Measurements from ENCODE around the gene ADAMTS4.
A peak's percentile ranks its signal among the peaks of the same experiment; 100 is the strongest.

Gene ADAMTS4

DNA sequence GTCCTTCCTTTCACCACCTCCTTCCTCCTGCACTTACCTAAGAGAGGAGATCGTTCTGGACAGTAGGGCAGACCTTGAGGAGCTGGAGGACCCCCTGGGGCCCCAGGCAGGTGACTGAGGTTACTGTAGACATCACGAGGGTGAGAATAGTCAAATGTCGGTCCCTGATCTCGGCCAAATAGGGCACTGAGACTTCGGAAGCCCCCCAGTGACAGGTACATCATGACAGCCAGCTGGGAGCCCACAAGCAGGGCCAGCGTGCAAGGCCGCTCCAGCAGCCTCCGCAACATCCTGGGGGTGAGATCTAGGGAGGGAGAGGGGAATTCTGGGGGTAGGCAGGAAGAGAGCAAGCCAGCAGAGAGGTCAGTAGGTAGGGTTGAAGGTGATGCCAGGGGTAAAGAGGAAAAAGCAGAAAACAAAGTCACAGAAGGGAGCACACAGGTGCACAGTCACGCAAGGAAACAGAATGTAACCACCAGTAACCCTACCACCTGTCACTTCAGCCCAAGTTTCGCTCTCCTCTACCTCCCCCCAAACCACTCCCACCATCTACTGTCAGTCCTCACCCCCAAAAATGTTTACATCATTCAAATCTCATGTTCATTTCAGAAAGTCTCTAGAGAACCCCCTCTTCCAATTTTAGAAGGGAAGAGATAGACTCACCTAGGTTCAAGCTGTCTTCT is 22.9 kb downstream of the ADAMTS4 start:
- Mint-ChIP-seq H3K9me3 (no peaks in the 10 kb centered on the region), H3K27me3 (ENCODE audit: low read depth, poor library complexity) (peaks cover 2% of the 10 kb centered on the region), H3K27ac (no peak overlapping the region), H3K36me3 (ENCODE audit: low read depth) (peaks cover 35% of the 10 kb centered on the region), H3K4me1 (peaks cover 31% of the 10 kb centered on the region), H3K4me3 (peak overlapping the region; percentile 100)
- DNase-seq: no peak
- TF ChIP-seq, protein P1, sequence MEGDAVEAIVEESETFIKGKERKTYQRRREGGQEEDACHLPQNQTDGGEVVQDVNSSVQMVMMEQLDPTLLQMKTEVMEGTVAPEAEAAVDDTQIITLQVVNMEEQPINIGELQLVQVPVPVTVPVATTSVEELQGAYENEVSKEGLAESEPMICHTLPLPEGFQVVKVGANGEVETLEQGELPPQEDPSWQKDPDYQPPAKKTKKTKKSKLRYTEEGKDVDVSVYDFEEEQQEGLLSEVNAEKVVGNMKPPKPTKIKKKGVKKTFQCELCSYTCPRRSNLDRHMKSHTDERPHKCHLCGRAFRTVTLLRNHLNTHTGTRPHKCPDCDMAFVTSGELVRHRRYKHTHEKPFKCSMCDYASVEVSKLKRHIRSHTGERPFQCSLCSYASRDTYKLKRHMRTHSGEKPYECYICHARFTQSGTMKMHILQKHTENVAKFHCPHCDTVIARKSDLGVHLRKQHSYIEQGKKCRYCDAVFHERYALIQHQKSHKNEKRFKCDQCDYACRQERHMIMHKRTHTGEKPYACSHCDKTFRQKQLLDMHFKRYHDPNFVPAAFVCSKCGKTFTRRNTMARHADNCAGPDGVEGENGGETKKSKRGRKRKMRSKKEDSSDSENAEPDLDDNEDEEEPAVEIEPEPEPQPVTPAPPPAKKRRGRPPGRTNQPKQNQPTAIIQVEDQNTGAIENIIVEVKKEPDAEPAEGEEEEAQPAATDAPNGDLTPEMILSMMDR (IDR thresholded peaks at IDR 0.05): no peak

DNA sequence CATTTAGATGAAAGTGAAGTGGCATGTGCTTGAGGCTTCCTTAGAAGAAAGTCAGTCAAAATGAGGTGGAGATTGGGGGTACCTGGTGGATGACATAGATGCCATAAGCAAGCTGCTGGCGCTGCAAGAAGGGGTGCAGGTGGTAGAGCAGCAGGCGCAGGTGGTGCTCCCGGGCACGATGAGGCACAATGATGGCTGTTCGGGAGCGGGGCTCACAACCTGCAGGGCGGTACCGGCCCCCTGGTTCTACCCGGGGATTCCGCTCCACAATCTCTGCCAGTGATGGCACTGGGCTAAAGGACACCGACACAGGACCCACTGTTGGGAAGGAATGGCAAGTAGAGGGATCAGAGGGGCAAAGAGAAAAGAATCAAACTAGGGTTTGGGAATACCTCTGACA is 23.9 kb downstream of the ADAMTS4 start:
- Mint-ChIP-seq H3K4me1 (peaks cover 31% of the 10 kb centered on the region), H3K9me3 (no peaks in the 10 kb centered on the region), H3K36me3 (ENCODE audit: low read depth) (peaks cover 39% of the 10 kb centered on the region), H3K27me3 (ENCODE audit: low read depth, poor library complexity) (no peaks in the 10 kb centered on the region), H3K4me3 (peak overlapping the region; percentile 57), H3K27ac (peak overlapping the region; percentile 72)
- TF ChIP-seq, protein P1 (IDR thresholded peaks at IDR 0.05): no peak
- no peak for DNase-seq

DNA sequence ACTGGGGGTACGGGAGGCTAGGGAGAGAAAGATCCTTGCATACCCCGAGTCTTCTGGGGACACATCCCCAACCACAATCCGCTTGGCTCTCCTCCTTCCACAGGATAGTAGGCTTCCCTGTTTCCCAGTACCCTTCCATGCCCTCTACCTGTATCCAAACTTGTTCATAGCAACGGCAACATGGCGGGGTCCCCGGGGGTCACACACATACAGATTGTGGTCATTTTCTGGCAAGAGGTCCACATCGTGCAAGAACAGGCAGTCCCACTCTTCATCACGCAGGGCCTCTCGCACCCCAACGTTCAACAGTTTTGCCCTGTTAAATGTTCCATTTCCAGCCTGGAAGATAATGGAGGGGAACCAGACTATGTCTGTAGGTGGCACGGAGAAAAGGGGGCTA is 25.1 kb downstream of the ADAMTS4 start:
- peaks cover 31% of the 10 kb centered on the region for H3K4me1 Mint-ChIP-seq
- TF ChIP-seq, protein P1 (IDR thresholded peaks at IDR 0.05): no peak
- H3K27ac Mint-ChIP-seq: no peak overlapping the region
- DNase-seq: no peak
- no peaks in the 10 kb centered on the region for H3K27me3 Mint-ChIP-seq (ENCODE audit: low read depth, poor library complexity)
- H3K9me3 Mint-ChIP-seq: no peaks in the 10 kb centered on the region
- H3K4me3 Mint-ChIP-seq: no peak overlapping the region
- H3K36me3 Mint-ChIP-seq (ENCODE audit: low read depth): peaks cover 44% of the 10 kb centered on the region

DNA sequence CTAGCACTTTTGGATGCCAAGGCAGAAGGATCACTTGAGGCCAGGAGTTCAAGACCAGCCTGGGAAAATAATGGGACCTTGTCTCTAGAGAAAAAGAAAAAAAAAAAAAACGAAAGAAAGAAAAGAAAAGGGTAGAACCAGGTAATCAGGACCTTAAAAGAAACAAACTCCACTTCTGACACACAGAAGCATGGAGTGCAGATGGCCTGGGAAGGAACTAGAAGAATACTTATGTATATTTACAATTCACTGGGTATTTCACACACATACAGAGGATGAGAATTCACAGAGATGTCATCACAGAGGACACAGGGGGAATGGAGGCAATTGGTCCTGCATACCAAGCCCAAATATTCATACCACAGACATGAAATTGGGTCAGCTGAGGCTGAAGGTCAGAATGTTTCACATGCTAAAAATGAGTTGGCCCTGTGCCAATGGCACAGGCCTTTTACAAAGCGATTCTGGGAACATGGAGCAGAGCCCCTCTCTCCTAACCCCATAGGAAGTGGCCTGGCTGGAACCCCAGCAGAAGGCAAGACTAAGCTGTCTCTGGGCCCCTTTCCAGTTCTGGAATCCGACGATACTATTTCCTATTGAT is 26.0 kb downstream of the ADAMTS4 start:
- H3K4me3 Mint-ChIP-seq: no peak overlapping the region
- H3K9me3 Mint-ChIP-seq: no peaks in the 10 kb centered on the region
- no peak overlapping the region for H3K27ac Mint-ChIP-seq
- no peak for DNase-seq
- H3K4me1 Mint-ChIP-seq: peaks cover 32% of the 10 kb centered on the region
- H3K36me3 Mint-ChIP-seq (ENCODE audit: low read depth): peaks cover 44% of the 10 kb centered on the region
- H3K27me3 Mint-ChIP-seq (ENCODE audit: low read depth, poor library complexity): no peaks in the 10 kb centered on the region
- TF ChIP-seq, protein P1 (IDR thresholded peaks at IDR 0.05): no peak

DNA sequence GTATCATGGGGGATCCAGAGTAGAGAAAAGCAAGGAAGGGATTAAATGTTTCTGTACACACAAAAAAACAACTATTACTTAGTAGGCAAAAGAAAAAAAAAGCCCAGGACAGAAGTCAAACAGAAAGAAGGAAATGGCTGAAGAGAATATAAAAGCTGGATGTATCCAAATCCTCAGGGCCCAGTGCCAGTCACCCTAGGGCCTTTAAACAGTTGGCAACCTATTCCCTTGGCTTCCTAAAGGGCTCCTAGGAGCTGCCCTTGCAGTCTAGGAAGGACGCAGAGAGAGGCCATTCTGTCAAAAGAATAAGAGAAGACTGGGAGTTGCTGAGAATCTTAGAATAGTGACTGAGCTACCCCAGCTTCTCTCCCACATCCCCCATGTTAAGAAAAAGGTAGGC is 26.5 kb downstream of the ADAMTS4 start:
- no peak for DNase-seq
- H3K4me1 Mint-ChIP-seq: peaks cover 32% of the 10 kb centered on the region
- H3K9me3 Mint-ChIP-seq: no peaks in the 10 kb centered on the region
- H3K4me3 Mint-ChIP-seq: no peak overlapping the region
- H3K27ac Mint-ChIP-seq: no peak overlapping the region
- H3K27me3 Mint-ChIP-seq (ENCODE audit: low read depth, poor library complexity): no peaks in the 10 kb centered on the region
- peaks cover 44% of the 10 kb centered on the region for H3K36me3 Mint-ChIP-seq (ENCODE audit: low read depth)
- TF ChIP-seq, protein P1 (IDR thresholded peaks at IDR 0.05): no peak

DNA sequence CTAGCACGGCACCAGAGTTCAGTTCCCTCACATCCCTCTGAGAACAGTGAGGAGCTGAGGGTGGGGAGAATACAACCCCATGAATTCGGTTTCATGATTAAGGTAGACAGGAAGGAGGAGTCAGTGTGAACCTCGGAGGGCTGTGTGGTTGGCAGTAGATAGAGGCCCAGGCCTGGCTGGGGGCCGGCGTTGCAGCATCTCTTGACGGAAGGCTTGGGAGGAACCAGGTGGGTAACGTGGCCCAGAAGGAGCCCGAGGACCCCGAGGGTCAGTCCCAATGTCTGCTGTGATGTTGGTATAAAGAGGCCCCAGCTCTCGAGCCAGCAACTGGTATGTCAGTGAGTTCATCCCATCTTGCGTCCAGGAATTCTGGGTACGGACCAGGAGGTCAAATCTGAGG is 27.2 kb downstream of the ADAMTS4 start:
- DNase-seq: no peak
- H3K27me3 Mint-ChIP-seq (ENCODE audit: low read depth, poor library complexity): no peaks in the 10 kb centered on the region
- no peak overlapping the region for H3K4me3 Mint-ChIP-seq
- TF ChIP-seq, protein P1 (IDR thresholded peaks at IDR 0.05): no peak
- H3K9me3 Mint-ChIP-seq: no peaks in the 10 kb centered on the region
- H3K36me3 Mint-ChIP-seq (ENCODE audit: low read depth): peaks cover 44% of the 10 kb centered on the region
- H3K4me1 Mint-ChIP-seq: peaks cover 32% of the 10 kb centered on the region
- H3K27ac Mint-ChIP-seq: no peak overlapping the region
